Cardiac muscle cell (in vitro differentiated cells and primary cell): ENCODE data around the gene PBX4. TPM values are rescaled to one million over a fixed set of nuclear protein-coding genes. Genes with fewer than 3 reads are reported as not detected.

Experiments
- DNase-seq, 2 donors: peaks; one replicate each; pipeline versions ENCODE4 v3.0.0 to v3.0.0-alpha.2; 2010 to 2017; ENCODE audit warnings: low read depth in 1 of 2, low spot score in 1 of 2
- H3K27ac ChIP-seq: fragments of 200-600 bp; sonication (generic); 2 replicates; pipeline ENCODE4 v1.5.1; 2016
- H3K27me3 ChIP-seq: fragments of 200-600 bp; sonication (generic); 2 replicates; pipeline ENCODE4 v1.6.0; 2016; ENCODE audit warnings: control low read depth
- H3K36me3 ChIP-seq: fragments of 200-600 bp; sonication (generic); 2 replicates; pipeline ENCODE4 v1.5.1; 2016; ENCODE audit warnings: control low read depth
- H3K4me1 ChIP-seq: fragments of 200-600 bp; sonication (generic); 2 replicates; pipeline ENCODE4 v1.8.1; 2017; ENCODE audit warnings: low read depth, mild to moderate bottlenecking, mixed run types
- H3K4me3 ChIP-seq: fragments of 200-600 bp; sonication (generic); 2 replicates; pipeline ENCODE4 v1.5.1; 2016; ENCODE audit warnings: mild to moderate bottlenecking
- H3K9me3 ChIP-seq: fragments of 200-600 bp; sonication (generic); 2 replicates; pipeline ENCODE4 v1.5.1; 2017; ENCODE audit warnings: low read depth, mild to moderate bottlenecking, control low read depth
- CTCF ChIP-seq: IDR thresholded peaks from 2 replicates; pipeline ENCODE4 v1.5.1; 2012; ENCODE audit warnings: low read depth, mild to moderate bottlenecking, low read length
- polyA plus RNA-seq: library from polyadenylated mRNA; unstranded; fragments of >200 nt; fragmentation: Nextera tagmentation; extraction: Ambion mirVana; gene quantifications from 2 replicates; pipeline ENCODE4 v1.2.1, GENCODE V29; 2016
- total RNA-seq: library from RNA; depleted of rRNA; stranded (reverse); fragments of >200 nt; gene quantifications from 2 replicates; pipeline ENCODE4 v1.2.3, GENCODE V29; 2016

The PBX4 gene
- total and polyA plus RNA-seq, 2 experiments from 2014 or later, result 10.9 to 11.8 TPM

GRCh38 chr19:19525611-19526380 lies 92.7 kb downstream of the PBX4 start:
- H3K36me3 ChIP-seq, result peaks cover 3% of the 10 kb centered on the region
- peak overlapping the region; percentile 60 for H3K27ac ChIP-seq
- DNase-seq, result no peak

GRCh38 chr19:19524053-19524452 lies 94.4 kb downstream of the PBX4 start:
- no peak for TF ChIP-seq CTCF
- DNase-seq, result no peak

More at GRCh38 chr19:19525611-19526380, 92.7 kb downstream of the PBX4 start:
- no peaks in the 10 kb centered on the region for H3K27me3 ChIP-seq
- no peaks in the 10 kb centered on the region for H3K9me3 ChIP-seq
- no peak for TF ChIP-seq CTCF
- H3K4me3 ChIP-seq, result no peak overlapping the region
- H3K4me1 ChIP-seq, result peaks cover 11% of the 10 kb centered on the region

GRCh38 chr19:19523177-19523576 lies 95.3 kb downstream of the PBX4 start:
- Histone ChIP-seq H3K4me3 (no peak overlapping the region), H3K27ac (no peak overlapping the region), H3K4me1 (peaks cover 11% of the 10 kb centered on the region), H3K27me3 (no peaks in the 10 kb centered on the region), H3K9me3 (no peaks in the 10 kb centered on the region), H3K36me3 (peaks cover 5% of the 10 kb centered on the region)
- TF ChIP-seq CTCF, result no peak
- DNase-seq, result no peak

More at GRCh38 chr19:19524053-19524452, 94.4 kb downstream of the PBX4 start:
- Histone ChIP-seq H3K36me3 (peaks cover 5% of the 10 kb centered on the region), H3K9me3 (no peaks in the 10 kb centered on the region), H3K4me1 (peaks cover 11% of the 10 kb centered on the region), H3K4me3 (no peak overlapping the region), H3K27ac (no peak overlapping the region), H3K27me3 (no peaks in the 10 kb centered on the region)

- no peak for DNase-seq
- H3K9me3 ChIP-seq, result no peaks in the 10 kb centered on the region
- TF ChIP-seq CTCF, result no peak
These were observed 97.5 kb downstream of the PBX4 start for GRCh38 chr19:19520989-19521388.

GRCh38 chr19:19517235-19517619 lies 101.3 kb downstream of the PBX4 start:
- H3K4me3 ChIP-seq, result peak overlapping the region; percentile 66

More at GRCh38 chr19:19520989-19521388, 97.5 kb downstream of the PBX4 start:
- H3K4me1 ChIP-seq, result peaks cover 10% of the 10 kb centered on the region
- H3K27me3 ChIP-seq, result no peaks in the 10 kb centered on the region
- H3K36me3 ChIP-seq, result peaks cover 2% of the 10 kb centered on the region
- H3K27ac ChIP-seq, result no peak overlapping the region
- no peak overlapping the region for H3K4me3 ChIP-seq

More at GRCh38 chr19:19517235-19517619, 101.3 kb downstream of the PBX4 start:
- Histone ChIP-seq H3K4me1 (peaks cover 4% of the 10 kb centered on the region), H3K9me3 (no peaks in the 10 kb centered on the region), H3K27ac (no peak overlapping the region), H3K36me3 (peaks cover 2% of the 10 kb centered on the region), H3K27me3 (no peaks in the 10 kb centered on the region)
- no peak for DNase-seq
- TF ChIP-seq CTCF, result no peak
